A549 (cell line): ENCODE results near the gene DGCR2.

ENCODE experiments used
- BHLHE40 ChIP-seq: IDR thresholded peaks from 2 replicates; pipeline ENCODE4 v1.6.1; 2012; ENCODE audit warnings: low read depth, low read length, inconsistent platforms
- CTCF ChIP-seq: fragments of >200 bp; sonication (Bioruptor Twin); formaldehyde crosslinking; IDR thresholded peaks from 3 replicates; pipeline ENCODE4 v1.5.1; 2016
- HOXA7 ChIP-seq: fragments of 250-450 bp; sonication (Bioruptor Pico); IDR thresholded peaks from 2 replicates; pipeline ENCODE4 v1.5.0; 2020; ENCODE audit warnings: mild to moderate bottlenecking, moderate library complexity
- JUN ChIP-seq, 2 experiments: fragments of >200 bp; sonication (Bioruptor Twin); formaldehyde crosslinking; IDR thresholded peaks; 2 replicates in 1 of 2; 3 replicates in 1 of 2; pipeline ENCODE4 v1.6.1; 2016 to 2017
- MAZ ChIP-seq: fragments of 150-350 bp; IDR thresholded peaks from 2 replicates; pipeline ENCODE4 v1.6.1; 2014; ENCODE audit warnings: antibody characterized with exemption, low read depth, low read length, borderline replicate concordance
- NPAS2 ChIP-seq: fragments of 250-450 bp; sonication (Bioruptor Pico); IDR thresholded peaks from 2 replicates; pipeline ENCODE4 v1.8.0; 2022; ENCODE audit warnings: mild to moderate bottlenecking, moderate library complexity, borderline replicate concordance
- NR3C1 ChIP-seq: fragments of >200 bp; sonication (Bioruptor Twin); formaldehyde crosslinking; IDR thresholded peaks from 3 replicates; pipeline ENCODE4 v1.6.1; 2017
- POLR2A ChIP-seq: IDR thresholded peaks from 2 replicates; pipeline ENCODE4 v1.6.1; 2012; ENCODE audit warnings: mild to moderate bottlenecking, low read length

- TF ChIP-seq NPAS2 (CRISPR knock-in tag) (no peak), POLR2A (no peak), BHLHE40 (no peak), NR3C1 (no peak), CTCF (no peak), HOXA7 (CRISPR knock-in tag) (no peak), JUN (IDR thresholded peaks at IDR 0.05) (no peak), MAZ (no peak)
These were observed 710 bp upstream of the DGCR2 start for GRCh38 chr22:19122752-19123492.
